ENCODE results near the gene MDN1. TPM values are rescaled to one million over a fixed set of nuclear protein-coding genes. Genes with fewer than 3 reads are reported as not detected.

Gene MDN1
- total and polyA plus RNA-seq, 2 of the 4 experiments (the other 2 are of a cell fraction): 7.7 to 26.7 TPM

DNA sequence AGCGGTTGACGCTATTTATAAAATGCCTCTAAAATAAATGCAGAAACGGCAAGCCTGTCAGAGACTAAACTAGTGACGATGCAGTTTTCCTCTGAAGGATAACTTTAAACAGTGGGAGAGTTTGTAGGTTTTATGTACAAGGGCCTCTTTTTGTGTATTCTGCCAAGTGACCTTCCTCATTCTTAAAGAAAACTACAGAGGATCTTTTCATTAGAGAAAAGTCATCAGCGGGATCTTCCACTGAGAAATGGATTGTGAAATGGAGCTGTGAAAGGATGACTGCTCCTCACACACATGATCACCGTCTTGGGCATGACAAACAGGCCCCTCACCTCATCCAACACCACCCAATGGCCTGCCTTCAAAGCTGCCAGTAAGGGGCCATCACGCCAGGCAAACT lies 92.1 kb downstream of the MDN1 start:
- no peak for DNase-seq
- H4K20me1 ChIP-seq (ENCODE audit: insufficient read depth, low read length): no peaks in the 10 kb centered on the region
- H4K5ac ChIP-seq (ENCODE audit: low read depth, low read length): no peak overlapping the region
- no peak overlapping the region for H3K4me3 ChIP-seq (ENCODE audit: insufficient read depth, low read depth, low read length)
- no peak overlapping the region for H3K23ac ChIP-seq (ENCODE audit: low read depth, low read length)
- no peak overlapping the region for H3K18ac ChIP-seq (ENCODE audit: low read depth, low read length)
- H2AK9ac ChIP-seq (replicated peaks; ENCODE audit: low read depth, low read length, poor library complexity): no peak overlapping the region
- ChIA-PET POLR2A (ENCODE audit: unreplicated experiment) (no interaction called here), CTCF (no interaction called here)
- no peak overlapping the region for H4K91ac ChIP-seq (ENCODE audit: insufficient read depth, low read depth, low read length)
- H3K4me1 ChIP-seq (ENCODE audit: control insufficient read depth, insufficient read depth, low read length): no peaks in the 10 kb centered on the region
- no peak overlapping the region for H2BK15ac ChIP-seq (ENCODE audit: low read depth, low read length)
- WGBS, 2 experiments (ENCODE audit: extremely low coverage in 2 of 2, insufficient read length in 1 of 2): no CpG with 5 or more reads among the region's 7 CpGs
- no peak overlapping the region for H3K4ac ChIP-seq (ENCODE audit: low read depth, low read length)
- H2AK5ac ChIP-seq (ENCODE audit: low read depth, low read length): no peak overlapping the region
- H3K9me3 ChIP-seq (ENCODE audit: control insufficient read depth, insufficient read depth, low read length): no peaks in the 10 kb centered on the region
- H3K9ac ChIP-seq (ENCODE audit: low read depth, low read length): no peak overlapping the region
- TF ChIP-seq NFE2L2 (IDR thresholded peaks at IDR 0.05; ENCODE audit: low read depth, low read length) (no peak), RAD21 (IDR thresholded peaks at IDR 0.05; ENCODE audit: low read length) (no peak), BHLHE40 (IDR thresholded peaks at IDR 0.05; ENCODE audit: low read depth, low read length) (no peak), RCOR1 (IDR thresholded peaks at IDR 0.05; ENCODE audit: insufficient replicate concordance, low read length) (no peak)
- no peaks in the 10 kb centered on the region for H3K79me1 ChIP-seq (ENCODE audit: low read depth in 1 of 2, low read length in 2 of 2)
- no peak overlapping the region for H2BK20ac ChIP-seq (ENCODE audit: low read depth, low read length)
- no peak for ATAC-seq (ENCODE audit: low read depth)
- no peak overlapping the region for H3K4me2 ChIP-seq (ENCODE audit: low read depth, low read length)
- H3K27me3 ChIP-seq (ENCODE audit: control insufficient read depth, insufficient read depth, low read length): no peaks in the 10 kb centered on the region
- no peak overlapping the region for H3K56ac ChIP-seq (ENCODE audit: extremely low read depth, insufficient read depth, low read length)
- H2AFZ ChIP-seq (replicated peaks; ENCODE audit: low read length, poor library complexity): no peak overlapping the region
- dilution Hi-C loops (cut with HindIII; ENCODE audit: low sequenced_read_pairs, unreplicated experiment): no loop called here
- BruUV-seq (replicated peaks): no TSS peak
- H2BK5ac ChIP-seq (ENCODE audit: low read depth, low read length, poor library complexity, severe bottlenecking): no peak overlapping the region
- in situ Hi-C loops (cut with MboI; ENCODE audit: low sequenced_read_pairs): no loop called here
- no peak overlapping the region for H2BK120ac ChIP-seq (ENCODE audit: low read depth, low read length)
- no peak overlapping the region for H4K8ac ChIP-seq (ENCODE audit: low read depth in 2 of 2, low read length in 2 of 2)
- no peak overlapping the region for H3K14ac ChIP-seq (replicated peaks; ENCODE audit: low read depth, low read length)
- intact Hi-C loops (cut with micrococcal nuclease): no loop called here
- peaks cover 23% of the 10 kb centered on the region for H3K36me3 ChIP-seq (ENCODE audit: control insufficient read depth, insufficient read depth, low read length)
- H3K9me1 ChIP-seq (ENCODE audit: insufficient read depth, low read length): no peaks in the 10 kb centered on the region; the same call in 1 of the 2 replicates
- no peak overlapping the region for H3K27ac ChIP-seq (ENCODE audit: insufficient read depth, low read length)
